ENCODE measurements around the gene ALPP.
"Not testable (repeated sequence)": the region's sequence is repeated elsewhere in the genome, so short reads cannot be mapped to it uniquely, and the experiment has no call there.

The ALPP gene

GRCh38 chr2:232378735-232379151 lies at the start of gene ALPP:
TSS of gene ALPP (plus strand) at chr2:232378751. CDS start at chr2:232378803, 52 bp downstream.
- DNase-seq (ENCODE audit: low read depth, low spot score), result not testable (repeated sequence)

- no peak for DNase-seq (ENCODE audit: low read depth, low spot score)
These were observed 48.9 kb upstream of the ALPP start for GRCh38 chr2:232329716-232330067.

- DNase-seq (ENCODE audit: low read depth, low spot score), result peak; percentile 68
These were observed 48.2 kb upstream of the ALPP start for GRCh38 chr2:232330068-232330999.

GRCh38 chr2:232331061-232331460 lies 47.5 kb upstream of the ALPP start:
- DNase-seq (ENCODE audit: low read depth, low spot score), result not testable (repeated sequence)

GRCh38 chr2:232331641-232332040 lies 46.9 kb upstream of the ALPP start:
- DNase-seq (ENCODE audit: low read depth, low spot score), result not testable (repeated sequence)

GRCh38 chr2:232332244-232332939 lies 46.2 kb upstream of the ALPP start:
- DNase-seq (ENCODE audit: low read depth, low spot score), result not testable (repeated sequence)

- no peak for DNase-seq (ENCODE audit: low read depth, low spot score)
These were observed 45.7 kb upstream of the ALPP start for GRCh38 chr2:232332940-232333259.

GRCh38 chr2:232333361-232334135 lies 45.0 kb upstream of the ALPP start:
- DNase-seq (ENCODE audit: low read depth, low spot score), result no peak

GRCh38 chr2:232334136-232334884 lies 44.2 kb upstream of the ALPP start:
- not testable (repeated sequence) for DNase-seq (ENCODE audit: low read depth, low spot score)

GRCh38 chr2:232334885-232335205 lies 43.7 kb upstream of the ALPP start:
- DNase-seq (ENCODE audit: low read depth, low spot score), result not testable (repeated sequence)

- not testable (repeated sequence) for DNase-seq (ENCODE audit: low read depth, low spot score)
These were observed 43.2 kb upstream of the ALPP start for GRCh38 chr2:232335206-232335858.

- no peak for DNase-seq (ENCODE audit: low read depth, low spot score)
These were observed 42.7 kb upstream of the ALPP start for GRCh38 chr2:232335859-232336215.

- DNase-seq (ENCODE audit: low read depth, low spot score), result no peak
These were observed 42.3 kb upstream of the ALPP start for GRCh38 chr2:232336241-232336736.

- no peak for DNase-seq (ENCODE audit: low read depth, low spot score)
These were observed 41.4 kb upstream of the ALPP start for GRCh38 chr2:232336981-232337720.

GRCh38 chr2:232338094-232338758 lies 40.3 kb upstream of the ALPP start:
- not testable (repeated sequence) for DNase-seq (ENCODE audit: low read depth, low spot score)

- no peak for DNase-seq (ENCODE audit: low read depth, low spot score)
These were observed 39.8 kb upstream of the ALPP start for GRCh38 chr2:232338759-232339106.

- no peak for DNase-seq (ENCODE audit: low read depth, low spot score)
These were observed 39.1 kb upstream of the ALPP start for GRCh38 chr2:232339121-232340081.

- DNase-seq (ENCODE audit: low read depth, low spot score), result no peak
These were observed 38.2 kb upstream of the ALPP start for GRCh38 chr2:232340171-232340935.
